Astrocyte of the cerebellum (primary cell): Measurements from ENCODE around the gene HSPA12A.

Experiments
- DNase-seq: peaks from one replicate; pipeline ENCODE4 v3.0.0-alpha.2; 2011; ENCODE audit warnings: low read depth
- H3K4me3 ChIP-seq: 2 replicates; pipeline ENCODE4 v1.5.1; 2011; ENCODE audit warnings: mild to moderate bottlenecking, low read depth, low read length, moderate library complexity
- in situ Hi-C: cut with HindIII; loops from 2 replicates; pipeline ENCODE4 v1.10.0; 2017; ENCODE audit warnings: low sequenced_read_pairs
- TF ChIP-seq, protein P1 (sequence below): IDR thresholded peaks from 2 replicates; pipeline ENCODE4 v1.5.1; 2012; ENCODE audit warnings: low read length, low read depth, moderate library complexity, mild to moderate bottlenecking; ENCODE audit errors: missing control alignments

HSPA12A gene

GRCh38 chr10:116636976-116637375, 105.4 kb downstream of the HSPA12A start:
- DNase-seq = no peak
- TF ChIP-seq, protein P1, sequence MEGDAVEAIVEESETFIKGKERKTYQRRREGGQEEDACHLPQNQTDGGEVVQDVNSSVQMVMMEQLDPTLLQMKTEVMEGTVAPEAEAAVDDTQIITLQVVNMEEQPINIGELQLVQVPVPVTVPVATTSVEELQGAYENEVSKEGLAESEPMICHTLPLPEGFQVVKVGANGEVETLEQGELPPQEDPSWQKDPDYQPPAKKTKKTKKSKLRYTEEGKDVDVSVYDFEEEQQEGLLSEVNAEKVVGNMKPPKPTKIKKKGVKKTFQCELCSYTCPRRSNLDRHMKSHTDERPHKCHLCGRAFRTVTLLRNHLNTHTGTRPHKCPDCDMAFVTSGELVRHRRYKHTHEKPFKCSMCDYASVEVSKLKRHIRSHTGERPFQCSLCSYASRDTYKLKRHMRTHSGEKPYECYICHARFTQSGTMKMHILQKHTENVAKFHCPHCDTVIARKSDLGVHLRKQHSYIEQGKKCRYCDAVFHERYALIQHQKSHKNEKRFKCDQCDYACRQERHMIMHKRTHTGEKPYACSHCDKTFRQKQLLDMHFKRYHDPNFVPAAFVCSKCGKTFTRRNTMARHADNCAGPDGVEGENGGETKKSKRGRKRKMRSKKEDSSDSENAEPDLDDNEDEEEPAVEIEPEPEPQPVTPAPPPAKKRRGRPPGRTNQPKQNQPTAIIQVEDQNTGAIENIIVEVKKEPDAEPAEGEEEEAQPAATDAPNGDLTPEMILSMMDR = no peak
- H3K4me3 ChIP-seq = no peak overlapping the region
- in situ Hi-C loops = no loop called here

DNA sequence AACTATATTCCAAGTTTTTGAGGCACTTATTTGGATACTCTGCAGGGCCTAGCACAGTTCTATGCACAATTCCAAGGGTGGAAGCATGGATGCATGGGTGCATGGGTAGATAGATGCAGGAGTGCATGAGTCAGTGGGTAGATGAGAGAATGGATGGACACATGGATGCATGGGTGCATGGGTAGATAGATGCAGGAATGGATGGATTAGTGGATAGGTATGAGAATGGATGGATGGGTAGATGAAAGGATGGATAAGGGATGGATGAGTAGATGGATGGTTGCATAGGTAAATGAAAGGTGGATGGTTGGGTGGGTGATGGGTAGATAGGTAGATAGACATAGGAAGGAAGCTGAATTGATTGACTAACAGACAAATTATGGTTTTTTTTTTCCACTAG, 106.0 kb downstream of the HSPA12A start:
- in situ Hi-C loops = no loop called here

DNA sequence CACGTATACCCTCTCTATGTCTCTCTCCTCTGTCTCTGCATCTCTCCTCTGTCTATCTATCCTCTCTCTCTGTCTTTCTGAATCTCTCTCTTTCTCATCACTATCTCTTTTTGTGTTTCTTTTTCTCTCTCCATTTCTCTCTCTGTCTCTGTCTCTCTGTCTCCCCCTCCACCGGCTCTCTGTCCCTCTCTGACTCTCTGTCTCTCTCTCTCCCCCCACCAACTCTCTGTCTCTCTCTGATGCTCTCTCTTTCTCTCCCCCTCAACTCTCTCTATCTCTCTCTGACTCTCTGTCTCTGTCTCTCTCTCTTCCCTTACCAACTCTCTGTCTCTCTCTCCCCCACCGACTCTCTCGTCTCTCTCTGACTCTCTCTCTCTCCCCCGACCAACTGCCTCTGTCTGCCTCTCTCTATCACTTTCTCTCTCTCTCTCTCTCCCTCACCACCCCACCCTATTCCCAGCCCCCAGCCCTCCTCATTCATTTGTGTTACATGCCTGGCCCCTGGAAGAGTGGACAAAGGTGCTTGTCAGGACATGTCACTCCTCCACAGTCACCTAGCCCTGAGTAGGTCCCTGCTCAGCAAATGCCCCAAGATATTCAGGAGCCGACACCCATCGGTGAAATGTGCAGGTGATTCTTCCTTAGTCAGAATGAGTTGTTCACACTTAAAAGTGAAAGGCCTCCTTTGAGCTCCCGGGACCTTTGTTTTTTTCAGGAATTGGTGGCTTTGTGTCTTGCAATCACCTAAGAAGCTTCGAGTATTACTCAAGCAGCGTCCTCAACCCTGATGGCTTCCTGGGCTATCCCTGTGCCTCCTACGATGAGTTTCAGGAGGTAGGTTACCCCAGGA, 108.0 kb downstream of the HSPA12A start:
- TF ChIP-seq, protein P1 = no peak
- in situ Hi-C loops = no loop called here
- DNase-seq = no peak
- no peak overlapping the region for H3K4me3 ChIP-seq

More for the DNA sequence above, 106.0 kb downstream of the HSPA12A start:
- TF ChIP-seq, protein P1 = no peak
- no peak for DNase-seq
- no peak overlapping the region for H3K4me3 ChIP-seq

DNA sequence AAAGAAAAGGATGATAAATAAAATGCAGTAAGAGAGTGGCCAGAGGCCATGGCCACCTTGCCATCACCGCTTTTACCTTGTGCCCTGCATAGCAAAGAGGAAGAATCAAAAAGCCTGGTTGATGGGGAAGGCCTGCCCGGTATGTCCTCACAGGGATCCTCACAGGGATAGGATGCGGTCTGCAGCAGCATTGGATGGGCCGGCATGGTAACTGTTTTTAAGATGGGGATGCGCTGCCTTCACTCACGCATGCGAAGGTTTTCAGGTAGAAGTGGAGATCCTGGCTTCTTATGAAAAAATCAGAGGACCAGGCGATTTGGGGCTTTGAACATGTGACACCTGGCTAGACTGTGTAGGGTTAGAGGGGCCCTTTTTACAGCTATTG, 109.2 kb downstream of the HSPA12A start:
- no peak for DNase-seq
- TF ChIP-seq, protein P1 = no peak
- in situ Hi-C loops = no loop called here
- no peak overlapping the region for H3K4me3 ChIP-seq

GRCh38 chr10:116632596-116633215, 109.7 kb downstream of the HSPA12A start:
- TF ChIP-seq, protein P1 = no peak
- in situ Hi-C loops = no loop called here
- DNase-seq = no peak
- H3K4me3 ChIP-seq = no peak overlapping the region

GRCh38 chr10:116631871-116632295, 110.5 kb downstream of the HSPA12A start:
- no peak for DNase-seq
- in situ Hi-C loops = no loop called here
- TF ChIP-seq, protein P1 = no peak
- no peak overlapping the region for H3K4me3 ChIP-seq
